Measurements from ENCODE around the gene TMEM151A.
"Not testable (repeated sequence)": the region's sequence is repeated elsewhere in the genome, so short reads cannot be mapped to it uniquely, and the experiment has no call there.

TMEM151A gene

DNA sequence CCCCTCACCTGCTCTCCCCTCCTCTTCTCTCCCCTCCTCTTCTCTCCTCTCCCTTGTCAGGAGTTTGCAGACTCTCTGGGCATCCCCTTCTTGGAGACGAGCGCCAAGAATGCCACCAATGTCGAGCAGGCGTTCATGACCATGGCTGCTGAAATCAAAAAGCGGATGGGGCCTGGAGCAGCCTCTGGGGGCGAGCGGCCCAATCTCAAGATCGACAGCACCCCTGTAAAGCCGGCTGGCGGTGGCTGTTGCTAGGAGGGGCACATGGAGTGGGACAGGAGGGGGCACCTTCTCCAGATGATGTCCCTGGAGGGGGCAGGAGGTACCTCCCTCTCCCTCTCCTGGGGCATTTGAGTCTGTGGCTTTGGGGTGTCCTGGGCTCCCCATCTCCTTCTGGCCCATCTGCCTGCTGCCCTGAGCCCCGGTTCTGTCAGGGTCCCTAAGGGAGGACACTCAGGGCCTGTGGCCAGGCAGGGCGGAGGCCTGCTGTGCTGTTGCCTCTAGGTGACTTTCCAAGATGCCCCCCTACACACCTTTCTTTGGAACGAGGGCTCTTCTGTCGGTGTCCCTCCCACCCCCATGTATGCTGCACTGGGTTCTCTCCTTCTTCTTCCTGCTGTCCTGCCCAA lies 15.6 kb upstream of the TMEM151A start:
- ATAC-seq: no peak
- Mint-ChIP-seq H3K4me1 (peaks cover 67% of the 10 kb centered on the region), H3K36me3 (peaks cover 73% of the 10 kb centered on the region), H3K27ac (no peak overlapping the region), H3K4me3 (no peak overlapping the region), H3K9me3 (no peaks in the 10 kb centered on the region)
- no peak for DNase-seq (ENCODE audit: low spot score in 2 of 2)

GRCh38 chr11:66276619-66277018 lies 15.1 kb upstream of the TMEM151A start:
- H3K27ac Mint-ChIP-seq; H3K9me3 Mint-ChIP-seq; DNase-seq (ENCODE audit: low spot score in 2 of 2); ATAC-seq: not testable (repeated sequence)
- Mint-ChIP-seq H3K4me3 (peak overlapping the region; percentile 54), H3K4me1 (peaks cover 70% of the 10 kb centered on the region), H3K36me3 (peaks cover 67% of the 10 kb centered on the region)

DNA sequence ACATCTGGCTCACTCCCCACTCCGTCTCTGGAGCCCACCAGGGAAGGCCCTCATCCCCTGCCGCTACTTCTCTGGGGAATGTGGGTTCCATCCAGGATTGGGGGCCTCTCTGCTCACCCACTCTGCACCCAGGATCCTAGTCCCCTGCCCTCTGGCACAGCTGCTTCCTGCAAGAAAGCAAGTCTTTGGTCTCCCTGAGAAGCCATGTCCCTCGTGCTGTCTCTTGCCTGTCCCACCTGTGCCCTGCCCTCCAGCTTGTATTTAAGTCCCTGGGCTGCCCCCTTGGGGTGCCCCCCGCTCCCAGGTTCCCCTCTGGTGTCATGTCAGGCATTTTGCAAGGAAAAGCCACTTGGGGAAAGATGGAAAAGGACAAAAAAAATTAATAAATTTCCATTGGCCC lies 14.6 kb upstream of the TMEM151A start:
- not testable (repeated sequence) for H3K27ac Mint-ChIP-seq, ATAC-seq, H3K9me3 Mint-ChIP-seq
- Mint-ChIP-seq H3K4me1 (peaks cover 70% of the 10 kb centered on the region), H3K4me3 (peak overlapping the region; percentile 54), H3K36me3 (peaks cover 67% of the 10 kb centered on the region)
- peak in 1 of 2 donors; percentile 54 for DNase-seq (ENCODE audit: low spot score in 2 of 2)

DNA sequence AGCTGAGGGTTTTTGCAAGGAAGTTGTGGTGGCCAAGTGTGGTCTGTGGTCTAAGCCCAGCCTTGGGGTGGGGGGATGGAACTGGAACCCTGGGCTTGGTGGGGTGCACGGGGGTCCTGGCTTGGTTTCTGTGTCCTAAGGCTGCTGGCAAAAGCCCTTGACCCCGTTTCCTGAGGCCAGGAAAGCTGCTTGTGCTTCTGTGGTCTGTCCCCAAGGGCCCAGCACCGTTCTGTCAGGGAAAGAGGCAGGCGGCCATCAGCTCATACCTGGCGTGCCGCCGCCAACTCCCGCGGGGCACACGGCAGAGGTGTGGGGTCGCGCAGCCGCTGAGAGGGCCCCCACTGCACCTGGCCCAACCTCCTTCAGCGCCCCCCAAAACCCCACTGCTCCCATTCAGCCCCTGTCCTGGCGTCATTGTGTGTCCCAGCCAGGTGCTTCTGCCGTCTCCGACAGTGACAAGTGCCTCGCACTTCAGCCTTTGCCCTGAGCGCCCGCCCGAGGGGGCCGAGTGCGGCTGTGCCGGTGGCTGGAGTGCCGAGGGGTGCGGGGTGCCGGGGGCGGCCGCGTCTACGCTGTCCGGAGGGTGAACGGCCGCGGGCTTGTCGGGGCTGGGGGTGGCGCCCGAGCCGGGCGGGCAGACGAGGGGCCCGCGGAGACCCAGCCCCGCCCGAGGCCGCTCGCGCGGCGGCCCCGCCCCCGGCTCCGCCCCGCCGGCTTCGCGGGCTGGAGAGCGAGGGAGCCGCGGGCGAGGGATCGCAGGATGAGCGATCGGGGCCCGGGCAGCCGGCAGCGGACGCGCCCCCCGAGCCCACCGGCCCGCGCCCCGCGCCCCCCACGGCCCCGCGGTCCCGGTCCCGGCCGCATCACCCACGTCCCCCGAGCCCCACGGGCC lies 14.0 kb upstream of the TMEM151A start, which contains the start of gene CNIH2:
Gene CNIH2, plus strand, starts transcription at position 705 of the 892 bp plus-strand sequence. CDS start 282 bp downstream, outside the sequence.
- Mint-ChIP-seq H3K27ac (peak within 1 kb of the TSS; percentile 86), H3K4me1 (peaks cover 70% of the 10 kb centered on the region), H3K9me3 (no peaks in the 10 kb centered on the region), H3K36me3 (peaks cover 67% of the 10 kb centered on the region), H3K4me3 (peak within 1 kb of the TSS; percentile 54)
- peak; percentile 52 for ATAC-seq
- DNase-seq (ENCODE audit: low spot score in 2 of 2): peak in 1 of 2 donors; percentile 66

DNA sequence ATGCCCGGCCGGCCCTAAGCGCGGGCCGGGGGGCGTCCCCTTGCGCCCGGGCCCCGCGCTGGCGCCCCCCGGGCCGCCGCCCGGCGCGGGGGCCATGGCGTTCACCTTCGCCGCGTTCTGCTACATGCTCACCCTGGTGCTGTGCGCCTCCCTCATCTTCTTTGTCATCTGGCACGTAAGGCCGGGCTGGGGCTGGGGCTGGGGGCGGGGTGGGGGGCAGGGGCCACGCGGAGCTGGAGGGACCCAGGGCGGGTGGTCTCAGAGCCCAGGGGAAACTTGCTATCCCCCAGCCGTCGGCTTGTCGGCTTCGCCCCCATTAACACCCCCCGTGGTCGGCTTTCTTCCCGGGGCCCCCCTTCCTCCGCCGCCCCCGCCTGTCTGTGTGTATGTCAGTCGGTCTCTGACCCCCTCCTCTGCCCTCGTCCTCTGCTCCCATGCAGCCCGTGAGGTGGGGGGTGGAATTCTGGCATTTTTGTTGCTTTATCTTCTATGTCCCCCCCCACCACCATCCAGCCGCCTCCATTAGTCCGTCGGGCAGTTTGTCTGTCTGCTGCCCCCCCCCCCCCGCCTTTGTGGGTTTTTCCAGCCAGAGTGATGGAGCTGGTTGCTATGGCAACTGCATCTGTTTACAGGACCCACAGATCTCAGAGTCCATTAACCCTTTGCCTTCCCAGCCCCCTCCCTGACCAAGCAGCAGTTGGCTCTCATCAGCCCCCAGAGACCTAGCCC lies 13.2 kb upstream of the TMEM151A start:
- H3K4me3 Mint-ChIP-seq: peak overlapping the region; percentile 54
- peaks cover 64% of the 10 kb centered on the region for H3K36me3 Mint-ChIP-seq
- H3K9me3 Mint-ChIP-seq: no peaks in the 10 kb centered on the region
- DNase-seq (ENCODE audit: low spot score in 2 of 2): no peak
- peaks cover 68% of the 10 kb centered on the region for H3K4me1 Mint-ChIP-seq
- ATAC-seq: no peak
- peak overlapping the region; percentile 86 for H3K27ac Mint-ChIP-seq

- Mint-ChIP-seq H3K36me3 (peaks cover 57% of the 10 kb centered on the region), H3K4me3 (peak overlapping the region; percentile 54), H3K9me3 (no peaks in the 10 kb centered on the region), H3K4me1 (peaks cover 61% of the 10 kb centered on the region), H3K27ac (peak overlapping the region; percentile 86)
- ATAC-seq (no peak), DNase-seq (ENCODE audit: low spot score in 2 of 2) (no peak)
These were observed 12.5 kb upstream of the TMEM151A start for GRCh38 chr11:66279092-66279734.

GRCh38 chr11:66280428-66280827 lies 11.3 kb upstream of the TMEM151A start:
- H3K9me3 Mint-ChIP-seq: no peaks in the 10 kb centered on the region
- ATAC-seq (no peak), DNase-seq (ENCODE audit: low spot score in 2 of 2) (no peak)
- peaks cover 59% of the 10 kb centered on the region for H3K4me1 Mint-ChIP-seq
- H3K27ac Mint-ChIP-seq: no peak overlapping the region
- H3K36me3 Mint-ChIP-seq: peaks cover 49% of the 10 kb centered on the region
- H3K4me3 Mint-ChIP-seq: no peak overlapping the region

DNA sequence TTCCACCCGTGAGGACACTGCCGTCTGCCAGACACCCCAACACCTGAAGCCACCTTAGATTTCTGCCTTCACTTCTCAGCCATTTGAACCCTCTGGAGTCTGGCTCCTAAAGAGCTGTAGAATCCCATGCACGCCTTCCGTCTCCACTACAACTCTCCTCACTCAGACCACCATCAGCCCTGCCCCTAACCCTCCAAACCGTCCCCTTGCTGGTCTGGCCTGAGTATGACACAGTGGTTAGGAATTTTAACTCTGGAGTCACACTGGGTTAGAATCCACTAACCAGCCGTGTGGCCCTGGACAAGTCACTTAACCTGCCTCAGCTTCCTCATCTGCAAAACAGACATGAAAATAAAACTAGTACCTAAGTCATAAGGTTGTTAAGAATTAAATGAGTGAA lies 10.7 kb upstream of the TMEM151A start:
- DNase-seq (ENCODE audit: low spot score in 2 of 2) (no peak), ATAC-seq (no peak)
- Mint-ChIP-seq H3K36me3 (peaks cover 45% of the 10 kb centered on the region), H3K9me3 (no peaks in the 10 kb centered on the region), H3K4me3 (no peak overlapping the region), H3K4me1 (peaks cover 65% of the 10 kb centered on the region), H3K27ac (peak overlapping the region; percentile 94)

DNA sequence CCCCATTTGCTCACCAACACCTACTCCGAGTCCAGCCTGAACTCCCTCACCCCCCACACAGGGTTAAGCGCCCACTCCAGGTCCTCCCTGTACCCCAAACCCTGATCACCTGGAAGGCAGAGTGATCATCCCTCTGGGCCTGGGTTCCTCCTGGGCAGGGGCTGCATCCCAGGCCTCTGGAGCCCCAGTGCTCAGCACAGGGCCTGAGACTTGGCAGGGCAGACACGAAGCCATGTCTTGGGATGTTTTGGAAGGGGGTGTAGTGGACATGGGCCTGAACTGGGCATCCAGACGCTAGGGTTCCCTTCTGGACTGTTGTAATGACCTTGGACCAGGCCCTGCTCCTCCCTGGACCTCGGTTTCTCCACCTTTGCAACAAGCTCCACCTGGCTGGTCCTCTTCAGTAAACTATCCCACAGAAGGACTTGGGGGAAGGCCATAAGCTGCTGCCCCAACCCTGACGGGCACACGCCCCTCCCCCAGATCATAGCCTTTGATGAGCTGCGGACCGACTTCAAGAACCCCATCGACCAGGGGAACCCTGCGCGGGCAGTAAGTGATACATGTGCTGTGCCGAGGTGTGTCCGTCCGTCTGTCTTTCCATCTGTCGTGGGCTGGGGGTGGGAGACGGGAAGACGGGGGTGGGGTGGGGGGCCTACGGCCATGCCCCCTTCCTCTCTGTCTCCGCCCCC lies 9.8 kb upstream of the TMEM151A start:
- ATAC-seq: no peak
- DNase-seq (ENCODE audit: low spot score in 2 of 2): no peak
- Mint-ChIP-seq H3K27ac (peak overlapping the region; percentile 94), H3K9me3 (no peaks in the 10 kb centered on the region), H3K4me3 (no peak overlapping the region), H3K4me1 (peaks cover 63% of the 10 kb centered on the region), H3K36me3 (peaks cover 41% of the 10 kb centered on the region)

GRCh38 chr11:66282468-66283455 lies 8.9 kb upstream of the TMEM151A start:
- Mint-ChIP-seq H3K36me3 (peaks cover 35% of the 10 kb centered on the region), H3K27ac (peak overlapping the region; percentile 94), H3K9me3 (no peaks in the 10 kb centered on the region), H3K4me3 (no peak overlapping the region), H3K4me1 (peaks cover 66% of the 10 kb centered on the region)
- peak; percentile 90 for ATAC-seq
- peak; percentile 99 for DNase-seq (ENCODE audit: low spot score in 2 of 2)

GRCh38 chr11:66283461-66284105 lies 8.1 kb upstream of the TMEM151A start:
- H3K36me3 Mint-ChIP-seq: peaks cover 43% of the 10 kb centered on the region
- H3K9me3 Mint-ChIP-seq: no peaks in the 10 kb centered on the region
- H3K4me1 Mint-ChIP-seq: peaks cover 71% of the 10 kb centered on the region
- ATAC-seq (no peak), DNase-seq (ENCODE audit: low spot score in 2 of 2) (no peak)
- no peak overlapping the region for H3K4me3 Mint-ChIP-seq
- H3K27ac Mint-ChIP-seq: peak overlapping the region; percentile 94

- H3K9me3 Mint-ChIP-seq: no peaks in the 10 kb centered on the region
- peaks cover 69% of the 10 kb centered on the region for H3K4me1 Mint-ChIP-seq
- DNase-seq (ENCODE audit: low spot score in 2 of 2): no peak
- peak overlapping the region; percentile 48 for H3K27ac Mint-ChIP-seq
- ATAC-seq: no peak
- H3K36me3 Mint-ChIP-seq: peaks cover 46% of the 10 kb centered on the region
- no peak overlapping the region for H3K4me3 Mint-ChIP-seq
These were observed 7.1 kb upstream of the TMEM151A start for GRCh38 chr11:66284526-66285078.

Measured in stimulated activated effector memory CD8-positive, alpha-beta T cell treated with anti-CD3 and anti-CD28 coated beads, Interleukin-12 subunit alpha, Interleukin-12 subunit beta, amount 100 ng/mL, for 72 hours (primary cell).